Neural cell (in vitro differentiated cells): ENCODE results near the gene CNRIP1. TPM values are rescaled to one million over a fixed set of nuclear protein-coding genes. Genes with fewer than 3 reads are reported as not detected.

Experiments used
- H2AFZ ChIP-seq: fragments of 200-600, 300-800 bp; sonication (generic), shearing (Covaris generic); 2 replicates; pipeline ENCODE4 v1.6.0; 2014; ENCODE audit warnings: low read depth, mild to moderate bottlenecking, antibody characterized with exemption, low read length, moderate library complexity
- H3F3A ChIP-seq: fragments of 200-600 bp; shearing (Covaris generic); 2 replicates; pipeline ENCODE4 v1.6.1; 2016; ENCODE audit warnings: mild to moderate bottlenecking, moderate library complexity, mixed read lengths, antibody characterized with exemption, low read length; ENCODE audit not compliant: insufficient read depth, poor library complexity, severe bottlenecking
- H3K27ac ChIP-seq: fragments of 200-600, 300-800 bp; sonication (generic), shearing (Covaris generic); 2 replicates; pipeline ENCODE4 v1.5.1; 2014; ENCODE audit warnings: mild to moderate bottlenecking, low read length, moderate library complexity
- H3K27me3 ChIP-seq: fragments of 300-800, 200-600 bp; sonication (generic), shearing (Covaris generic); 2 replicates; pipeline ENCODE4 v1.6.0; 2014; ENCODE audit warnings: mild to moderate bottlenecking, low read depth, low read length, moderate library complexity; ENCODE audit not compliant: insufficient read depth
- H3K36me3 ChIP-seq: fragments of 300-800, 200-600 bp; sonication (generic), shearing (Covaris generic); 2 replicates; pipeline ENCODE4 v1.5.1; 2014; ENCODE audit warnings: mild to moderate bottlenecking, antibody characterized with exemption, low read length, moderate library complexity; ENCODE audit not compliant: insufficient read depth
- H3K4me2 ChIP-seq: fragments of 300-800, 200-600 bp; sonication (generic), shearing (Covaris generic); 2 replicates; pipeline ENCODE4 v1.6.0; 2014; ENCODE audit warnings: mild to moderate bottlenecking, low read length
- H3K4me3 ChIP-seq: fragments of 300-800, 200-600 bp; sonication (generic), shearing (Covaris generic); 2 replicates; pipeline ENCODE4 v1.5.1; 2014; ENCODE audit warnings: mild to moderate bottlenecking, low read length, moderate library complexity
- H3K79me2 ChIP-seq: fragments of 200-600 bp; shearing (Covaris generic); replicated peaks from 2 replicates; pipeline ENCODE4 v1.6.0; 2014; ENCODE audit warnings: mild to moderate bottlenecking, low read length, moderate library complexity; ENCODE audit not compliant: insufficient read depth
- H3K9ac ChIP-seq: fragments of 300-800, 200-600 bp; sonication (generic), shearing (Covaris generic); 2 replicates; pipeline ENCODE4 v1.6.1; 2016; ENCODE audit warnings: mild to moderate bottlenecking, low read length, mixed read lengths
- H3K9me2 ChIP-seq: fragments of 200-600 bp; shearing (Covaris generic); 2 replicates; pipeline ENCODE4 v1.6.1; 2016; ENCODE audit warnings: mild to moderate bottlenecking, low read length, mixed read lengths; ENCODE audit not compliant: insufficient read depth
- H3K9me3 ChIP-seq: fragments of 200-600, 300-800 bp; sonication (generic), shearing (Covaris generic); 2 replicates; pipeline ENCODE4 v1.6.1; 2016; ENCODE audit warnings: mild to moderate bottlenecking, mixed run types, low read length, moderate library complexity, mixed read lengths
- H4K20me1 ChIP-seq: fragments of 200-600 bp; shearing (Covaris generic); 2 replicates; pipeline ENCODE4 v1.6.1; 2016; ENCODE audit warnings: mild to moderate bottlenecking, mixed run types; ENCODE audit not compliant: insufficient read depth
- CTCF ChIP-seq: fragments of 450-650 bp; IDR thresholded peaks from 2 replicates; pipeline ENCODE4 v1.5.1; 2014; ENCODE audit warnings: antibody characterized with exemption, mild to moderate bottlenecking, moderate library complexity; ENCODE audit not compliant: poor library complexity, severe bottlenecking
- EP300 ChIP-seq: fragments of 450-650 bp; conservative IDR thresholded peaks from 2 replicates; pipeline ENCODE4 v1.6.1; 2014; ENCODE audit warnings: antibody characterized with exemption, mild to moderate bottlenecking, moderate library complexity; ENCODE audit not compliant: poor library complexity, severe bottlenecking
- EZH2 ChIP-seq: fragments of 200-600, 300-800 bp; shearing (Covaris generic), sonication (generic); IDR thresholded peaks from 2 replicates; pipeline ENCODE4 v1.6.1; 2014; ENCODE audit warnings: antibody characterized with exemption, low read length, borderline replicate concordance, mild to moderate bottlenecking; ENCODE audit not compliant: insufficient read depth, poor library complexity, severe bottlenecking
- MXI1 ChIP-seq: fragments of 450-650 bp; conservative IDR thresholded peaks from 2 replicates; pipeline ENCODE4 v1.6.1; 2014; ENCODE audit warnings: antibody characterized with exemption, mild to moderate bottlenecking; ENCODE audit not compliant: poor library complexity, severe bottlenecking
- POLR2AphosphoS5 ChIP-seq: IDR thresholded peaks from 2 replicates; pipeline ENCODE4 v1.6.1; 2012
- RAD21 ChIP-seq: fragments of 450-650 bp; conservative IDR thresholded peaks from 2 replicates; pipeline ENCODE4 v1.6.1; 2014; ENCODE audit warnings: antibody characterized with exemption, mild to moderate bottlenecking, moderate library complexity
- REST ChIP-seq: IDR thresholded peaks from 2 replicates; pipeline ENCODE4 v1.6.1; 2012; ENCODE audit warnings: borderline replicate concordance
- SMC3 ChIP-seq: fragments of 450-650 bp; conservative IDR thresholded peaks from 2 replicates; pipeline ENCODE4 v1.6.1; 2014; ENCODE audit warnings: antibody characterized with exemption, mild to moderate bottlenecking, moderate library complexity; ENCODE audit not compliant: poor library complexity
- TAF1 ChIP-seq: IDR thresholded peaks from 2 replicates; pipeline ENCODE4 v1.6.1; 2012; ENCODE audit warnings: low read depth
- polyA plus RNA-seq: library from polyadenylated mRNA; depleted of rRNA; stranded (reverse); fragments of >200 nt; gene quantifications from 2 replicates; pipeline ENCODE4 v1.2.3, GENCODE V29; 2014

The CNRIP1 gene
- polyA plus RNA-seq, 1 donor from 2014 or later: 28.2 TPM

DNA sequence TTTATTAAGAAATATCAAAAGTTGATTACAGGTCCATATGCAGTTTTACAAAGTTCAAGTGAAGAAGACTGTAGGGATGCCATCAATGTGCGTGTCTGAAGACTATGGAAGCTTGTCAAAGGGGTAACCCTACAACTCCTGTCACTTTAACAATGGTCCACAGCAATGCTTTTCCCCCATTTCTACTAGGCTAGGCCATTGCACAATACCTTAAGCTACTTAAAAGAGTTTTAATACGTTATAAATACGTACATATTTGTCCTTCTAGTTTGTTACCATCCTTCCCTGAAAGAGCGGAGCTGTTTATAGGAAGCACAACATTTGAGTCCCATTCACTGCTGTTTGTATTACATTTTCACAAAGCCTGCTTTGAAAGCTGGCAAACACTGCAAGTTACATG lies 26.7 kb downstream of the CNRIP1 start:
- no peaks in the 10 kb centered on the region for H4K20me1 ChIP-seq
- H3K9me2 ChIP-seq: no peaks in the 10 kb centered on the region

GRCh38 chr2:68292108-68292710 lies 27.5 kb downstream of the CNRIP1 start:
- Histone ChIP-seq H3K79me2 (no peaks in the 10 kb centered on the region), H3K4me3 (no peak overlapping the region), H3K4me2 (no peak overlapping the region), H3K9me2 (no peaks in the 10 kb centered on the region), H3K9ac (no peak overlapping the region), H3F3A (no peaks in the 10 kb centered on the region), H4K20me1 (no peaks in the 10 kb centered on the region), H3K9me3 (no peaks in the 10 kb centered on the region), H3K27me3 (no peaks in the 10 kb centered on the region), H2AFZ (no peak overlapping the region), H3K27ac (no peak overlapping the region), H3K36me3 (no peaks in the 10 kb centered on the region)
- TF ChIP-seq RAD21: peak; percentile 65
- TF ChIP-seq TAF1: no peak
- peak; percentile 54 for TF ChIP-seq SMC3
- no peak for TF ChIP-seq MXI1
- TF ChIP-seq POLR2AphosphoS5: no peak
- TF ChIP-seq CTCF: peak; percentile 60

More for the DNA sequence above, 26.7 kb downstream of the CNRIP1 start:
- no peak overlapping the region for H3K27ac ChIP-seq
- TF ChIP-seq RAD21 (no peak), EZH2 (no peak), EP300 (no peak), TAF1 (no peak), SMC3 (no peak), POLR2AphosphoS5 (no peak), CTCF (no peak)
- no peak overlapping the region for H3K4me3 ChIP-seq
- no peak overlapping the region for H3K4me2 ChIP-seq
- H3K9ac ChIP-seq: no peak overlapping the region
- H3K36me3 ChIP-seq: no peaks in the 10 kb centered on the region
- H2AFZ ChIP-seq: no peak overlapping the region
- no peaks in the 10 kb centered on the region for H3F3A ChIP-seq
- no peaks in the 10 kb centered on the region for H3K79me2 ChIP-seq
- H3K27me3 ChIP-seq: no peaks in the 10 kb centered on the region
- no peaks in the 10 kb centered on the region for H3K9me3 ChIP-seq

- H3K4me2 ChIP-seq: no peak overlapping the region
- no peaks in the 10 kb centered on the region for H3K9me2 ChIP-seq
- no peaks in the 10 kb centered on the region for H3K9me3 ChIP-seq
- H3K27me3 ChIP-seq: no peaks in the 10 kb centered on the region
- no peak overlapping the region for H3K27ac ChIP-seq
- H3K79me2 ChIP-seq: no peaks in the 10 kb centered on the region
- no peak overlapping the region for H2AFZ ChIP-seq
- no peak overlapping the region for H3K9ac ChIP-seq
- TF ChIP-seq TAF1 (no peak), EP300 (no peak), REST (no peak), MXI1 (no peak), CTCF (no peak), RAD21 (no peak)
- no peaks in the 10 kb centered on the region for H3F3A ChIP-seq
- H3K36me3 ChIP-seq: no peaks in the 10 kb centered on the region
- H4K20me1 ChIP-seq: no peaks in the 10 kb centered on the region
- H3K4me3 ChIP-seq: no peak overlapping the region
These were observed 28.4 kb downstream of the CNRIP1 start for GRCh38 chr2:68291314-68291713.
